Measurements from ENCODE around the gene SEMA7A.

Gene SEMA7A

DNA sequence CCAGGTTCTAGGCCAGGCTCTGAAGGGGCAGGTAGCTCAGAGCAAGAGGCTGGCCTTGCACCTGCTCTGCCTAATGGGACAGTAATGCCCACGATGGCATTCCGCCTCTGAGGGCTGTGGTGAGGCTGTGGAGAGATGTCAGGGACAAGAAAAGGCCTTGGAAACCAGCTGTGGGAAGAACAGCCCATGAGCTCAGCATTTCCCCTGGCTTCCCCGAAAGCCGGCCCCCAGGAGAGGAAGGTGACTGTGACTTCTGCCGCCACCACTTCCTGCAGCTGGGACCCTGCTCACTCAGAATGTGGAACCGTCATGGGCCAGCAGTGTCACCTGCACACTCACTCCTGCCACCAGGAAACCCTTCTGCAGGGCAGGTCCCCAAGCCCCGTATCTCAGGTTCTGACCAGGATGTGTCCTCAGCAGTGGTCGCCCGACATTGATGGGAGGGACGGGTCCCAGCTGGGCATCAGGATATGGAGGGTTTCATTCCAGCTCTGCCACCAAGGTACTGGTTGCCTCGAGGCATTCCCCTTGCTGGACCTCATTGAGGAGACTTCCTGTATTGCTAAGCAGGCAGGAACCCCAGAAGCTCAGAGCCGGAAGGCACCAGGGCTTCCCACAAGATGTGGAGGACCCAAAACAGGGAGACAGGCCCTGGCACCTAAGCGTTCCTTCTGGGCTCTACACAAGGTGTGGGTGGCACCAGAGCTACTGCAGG lies 30.7 kb downstream of the SEMA7A start:
- no peaks in the 10 kb centered on the region for H3K36me3 ChIP-seq (ENCODE audit: insufficient read depth, low read length)
- DNase-seq (ENCODE audit: low read depth, low spot score), result no peak
- no peak overlapping the region for H3K27ac ChIP-seq
- no peaks in the 10 kb centered on the region for H3K9me3 ChIP-seq (ENCODE audit: low read depth, low read length)
- TF ChIP-seq EZH2 (IDR thresholded peaks at IDR 0.05), result no peak
- no peak for TF ChIP-seq FOXP2 (optimal IDR thresholded peaks at IDR 0.05; ENCODE audit: control extremely low read depth, extremely low read length, insufficient read depth)
- TF ChIP-seq POLR2AphosphoS5 (IDR thresholded peaks at IDR 0.05; ENCODE audit: borderline replicate concordance, low read depth, low read length), result no peak
- H3K9ac ChIP-seq (ENCODE audit: insufficient read length), result no peak overlapping the region
- no peak overlapping the region for H3K4me3 ChIP-seq

DNA sequence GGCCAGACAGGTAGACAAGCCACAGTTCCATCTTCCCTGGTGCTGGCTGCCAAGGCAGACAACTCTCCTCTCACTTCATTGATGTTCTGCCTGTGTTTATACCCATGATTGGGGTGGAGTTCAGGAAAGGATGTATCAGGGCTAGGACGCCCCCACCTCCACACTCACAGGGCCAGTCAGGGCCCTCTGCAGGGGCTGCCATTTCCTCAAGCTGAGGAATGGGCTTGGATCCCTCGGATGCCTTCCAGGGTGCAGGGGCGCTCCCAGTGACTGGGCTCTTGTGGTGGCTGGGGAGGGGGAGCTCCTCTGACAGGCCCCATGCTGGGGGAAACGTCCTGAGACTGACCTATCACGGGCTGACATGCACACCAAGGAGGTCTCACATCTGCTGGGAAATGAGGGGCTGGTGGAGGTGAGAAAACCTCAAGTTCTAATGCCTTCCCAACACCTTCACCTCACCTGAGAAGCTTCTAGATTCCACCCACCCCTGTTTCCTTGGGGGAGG lies 31.4 kb downstream of the SEMA7A start:
- no peak overlapping the region for H3K9ac ChIP-seq (ENCODE audit: insufficient read length)

DNA sequence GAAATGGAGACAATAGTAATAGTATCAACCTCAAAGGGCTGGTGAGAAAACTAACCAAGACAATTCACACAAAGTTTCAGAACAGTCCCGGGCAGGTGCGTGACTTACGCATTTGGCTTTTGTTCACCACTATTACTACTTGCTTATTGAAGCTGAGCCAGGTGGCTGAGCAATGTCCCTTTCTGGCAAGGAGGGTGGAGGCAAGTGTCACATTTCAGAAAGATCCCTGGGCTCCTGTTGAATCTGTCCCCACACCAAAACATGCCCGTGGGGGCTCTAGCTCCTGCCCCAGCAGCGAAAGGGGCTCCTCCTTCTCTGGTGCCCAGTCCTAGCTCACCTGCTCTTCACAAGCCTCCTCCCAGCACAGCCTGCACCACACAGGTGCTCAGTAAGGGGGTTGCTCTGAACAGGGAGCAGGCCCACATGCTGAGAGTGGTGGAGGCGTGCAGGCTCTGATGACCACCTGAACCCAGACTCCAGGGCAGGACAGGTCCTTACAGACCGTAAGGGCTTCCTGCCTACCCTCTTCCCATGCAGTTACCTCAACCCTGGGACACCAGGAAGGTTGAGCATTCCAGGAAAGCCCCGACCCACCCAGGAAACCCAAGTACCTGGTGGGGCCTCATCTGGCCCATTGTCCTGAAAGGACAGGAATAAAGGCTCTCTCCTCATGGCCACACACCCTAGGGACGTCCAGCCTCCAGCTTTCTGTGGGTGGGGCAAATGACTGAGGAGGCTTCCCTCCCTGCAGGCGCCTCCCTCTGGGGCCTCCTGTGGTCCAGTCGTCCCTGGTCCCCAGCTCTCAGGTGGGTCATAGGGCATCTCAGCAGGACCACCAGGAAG lies 32.6 kb downstream of the SEMA7A start:
- TF ChIP-seq EZH2 (IDR thresholded peaks at IDR 0.05) (no peak), FOXP2 (optimal IDR thresholded peaks at IDR 0.05; ENCODE audit: control extremely low read depth, extremely low read length, insufficient read depth) (no peak), POLR2AphosphoS5 (IDR thresholded peaks at IDR 0.05; ENCODE audit: borderline replicate concordance, low read depth, low read length) (no peak)
- H3K27ac ChIP-seq, result no peak overlapping the region
- H3K9ac ChIP-seq (ENCODE audit: insufficient read length), result no peak overlapping the region

More for the DNA sequence above, 31.4 kb downstream of the SEMA7A start:
- Histone ChIP-seq H3K27ac (no peak overlapping the region), H3K4me3 (no peak overlapping the region), H3K36me3 (ENCODE audit: insufficient read depth, low read length) (no peaks in the 10 kb centered on the region), H3K9me3 (ENCODE audit: low read depth, low read length) (no peaks in the 10 kb centered on the region)
- TF ChIP-seq POLR2AphosphoS5 (IDR thresholded peaks at IDR 0.05; ENCODE audit: borderline replicate concordance, low read depth, low read length) (no peak), FOXP2 (optimal IDR thresholded peaks at IDR 0.05; ENCODE audit: control extremely low read depth, extremely low read length, insufficient read depth) (no peak), EZH2 (IDR thresholded peaks at IDR 0.05) (no peak)
- DNase-seq (ENCODE audit: low read depth, low spot score), result no peak

DNA sequence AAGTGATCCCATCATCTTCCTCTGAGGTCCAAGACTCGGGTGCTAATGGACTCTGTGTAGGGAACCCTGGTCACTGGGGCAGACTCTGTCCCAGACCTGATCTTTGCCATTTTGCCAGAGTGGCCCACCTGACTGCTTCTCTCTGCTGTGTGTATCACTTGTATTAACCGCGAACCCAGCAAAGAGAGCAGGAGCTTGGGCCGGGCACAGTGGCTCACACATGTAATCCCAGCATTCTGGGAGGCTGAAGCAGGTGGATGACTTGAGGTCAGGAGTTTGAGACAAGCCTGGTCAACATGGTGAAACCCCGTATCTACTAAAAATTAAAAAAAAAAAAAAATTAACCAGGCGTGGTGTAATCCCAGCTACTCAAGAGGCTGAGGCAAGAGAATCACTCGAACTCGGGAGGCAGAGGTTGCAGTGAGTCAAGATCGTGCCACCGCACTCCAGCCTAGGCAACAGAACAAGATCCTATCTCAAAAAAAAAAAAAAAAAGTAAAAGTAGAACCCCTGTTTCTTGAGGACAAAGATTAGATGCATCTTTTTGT lies 33.4 kb downstream of the SEMA7A start:
- H3K4me3 ChIP-seq, result no peak overlapping the region

More for the DNA sequence above, 32.6 kb downstream of the SEMA7A start:
- DNase-seq (ENCODE audit: low read depth, low spot score), result no peak
- no peak overlapping the region for H3K4me3 ChIP-seq
- H3K9me3 ChIP-seq (ENCODE audit: low read depth, low read length), result no peaks in the 10 kb centered on the region
- H3K36me3 ChIP-seq (ENCODE audit: insufficient read depth, low read length), result no peaks in the 10 kb centered on the region

DNA sequence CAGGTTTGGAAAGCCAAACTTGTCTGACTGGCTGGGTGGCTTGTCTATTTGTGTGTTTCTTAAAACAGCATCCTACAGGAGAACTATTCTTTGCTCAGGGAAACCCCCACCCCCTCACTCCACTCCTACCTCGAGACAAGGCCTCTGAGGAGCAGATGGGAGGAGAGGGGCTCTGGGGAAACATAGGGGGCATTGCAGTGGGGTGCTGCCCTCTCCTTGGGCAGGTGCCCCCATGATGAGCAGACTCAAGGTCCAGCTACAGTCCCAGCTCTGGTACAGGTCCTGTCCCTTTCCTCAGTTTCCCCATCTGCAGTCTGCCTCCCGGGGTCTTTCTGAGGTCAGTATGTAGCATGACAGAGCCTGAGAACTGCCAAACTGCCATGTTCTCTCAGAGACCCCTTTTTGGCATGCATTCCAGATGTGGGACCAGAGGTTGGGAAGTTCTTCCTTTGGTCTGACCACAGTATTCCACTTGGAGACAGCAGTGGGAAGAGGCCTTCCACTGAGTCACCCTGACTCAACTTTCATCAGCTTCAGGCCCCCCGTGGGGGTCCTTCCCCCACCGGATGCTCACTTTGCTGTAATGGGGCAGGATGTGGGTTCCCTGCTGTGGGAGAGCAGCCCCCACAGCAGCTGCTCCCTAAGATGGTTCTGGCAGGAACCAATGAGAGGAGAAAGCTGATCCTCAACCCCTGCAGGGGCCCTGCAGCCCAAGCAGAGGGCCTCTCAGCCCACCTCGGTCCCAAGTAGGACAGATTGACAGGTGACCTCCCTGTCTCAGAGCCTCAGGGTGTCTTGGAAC lies 34.0 kb downstream of the SEMA7A start:
- DNase-seq (ENCODE audit: low read depth, low spot score), result no peak
- TF ChIP-seq FOXP2 (optimal IDR thresholded peaks at IDR 0.05; ENCODE audit: control extremely low read depth, extremely low read length, insufficient read depth), result no peak
- TF ChIP-seq POLR2AphosphoS5 (IDR thresholded peaks at IDR 0.05; ENCODE audit: borderline replicate concordance, low read depth, low read length), result no peak
- no peak for TF ChIP-seq EZH2 (IDR thresholded peaks at IDR 0.05)
- no peak overlapping the region for H3K9ac ChIP-seq (ENCODE audit: insufficient read length)
- no peak overlapping the region for H3K27ac ChIP-seq
- H3K36me3 ChIP-seq (ENCODE audit: insufficient read depth, low read length), result no peaks in the 10 kb centered on the region
- H3K9me3 ChIP-seq (ENCODE audit: low read depth, low read length), result no peaks in the 10 kb centered on the region
- no peak overlapping the region for H3K4me3 ChIP-seq

More for the DNA sequence above, 33.4 kb downstream of the SEMA7A start:
- no peak for DNase-seq (ENCODE audit: low read depth, low spot score)
- no peak for TF ChIP-seq POLR2AphosphoS5 (IDR thresholded peaks at IDR 0.05; ENCODE audit: borderline replicate concordance, low read depth, low read length)
- TF ChIP-seq FOXP2 (optimal IDR thresholded peaks at IDR 0.05; ENCODE audit: control extremely low read depth, extremely low read length, insufficient read depth), result no peak
- no peak for TF ChIP-seq EZH2 (IDR thresholded peaks at IDR 0.05)
- Histone ChIP-seq H3K36me3 (ENCODE audit: insufficient read depth, low read length) (no peaks in the 10 kb centered on the region), H3K9me3 (ENCODE audit: low read depth, low read length) (no peaks in the 10 kb centered on the region), H3K27ac (no peak overlapping the region), H3K9ac (ENCODE audit: insufficient read length) (no peak overlapping the region)

DNA sequence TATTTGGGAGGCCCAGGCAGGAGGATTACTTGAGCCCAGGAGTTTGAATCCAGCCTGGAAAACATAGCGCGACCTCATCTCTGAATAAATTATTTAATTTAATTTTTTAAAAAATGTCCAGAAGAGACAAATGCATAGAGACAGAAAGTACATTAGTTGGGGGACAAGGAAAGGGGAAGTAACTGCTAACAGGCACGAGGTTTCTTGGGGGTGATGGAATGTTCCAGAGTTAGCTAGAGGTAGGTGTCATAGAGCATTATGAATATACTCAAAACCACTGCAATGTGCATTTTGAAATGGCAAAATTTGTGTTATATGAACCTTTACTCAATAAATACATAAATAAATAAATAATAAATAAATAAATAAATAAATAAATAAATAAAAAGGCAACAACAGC lies 34.7 kb downstream of the SEMA7A start:
- Histone ChIP-seq H3K9ac (ENCODE audit: insufficient read length) (no peak overlapping the region), H3K27ac (no peak overlapping the region), H3K9me3 (ENCODE audit: low read depth, low read length) (no peaks in the 10 kb centered on the region), H3K4me3 (no peak overlapping the region), H3K36me3 (ENCODE audit: insufficient read depth, low read length) (no peaks in the 10 kb centered on the region)
- TF ChIP-seq EZH2 (IDR thresholded peaks at IDR 0.05) (no peak), POLR2AphosphoS5 (IDR thresholded peaks at IDR 0.05; ENCODE audit: borderline replicate concordance, low read depth, low read length) (no peak), FOXP2 (optimal IDR thresholded peaks at IDR 0.05; ENCODE audit: control extremely low read depth, extremely low read length, insufficient read depth) (no peak)
- no peak for DNase-seq (ENCODE audit: low read depth, low spot score)

DNA sequence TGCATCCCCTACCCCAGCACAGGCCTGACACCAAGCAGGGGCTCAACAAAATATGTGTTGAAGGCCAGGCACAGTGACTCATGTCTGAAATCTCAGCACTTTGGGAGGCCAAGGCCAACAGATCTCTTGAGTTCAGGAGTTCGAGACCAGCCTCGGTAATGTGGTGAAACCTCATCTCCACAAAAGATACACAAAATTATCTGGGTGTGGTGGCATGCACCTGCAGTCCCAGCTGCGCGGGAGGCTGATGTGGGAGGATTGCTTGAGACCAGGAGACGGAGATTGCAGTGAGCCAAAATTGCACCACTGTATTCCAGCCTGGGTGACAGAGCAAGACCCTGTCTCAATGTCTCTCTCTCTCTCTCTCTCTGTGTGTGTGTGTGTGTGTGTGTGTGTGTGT lies 35.6 kb downstream of the SEMA7A start:
- DNase-seq (ENCODE audit: low read depth, low spot score), result no peak
- H3K9ac ChIP-seq (ENCODE audit: insufficient read length), result no peak overlapping the region
- no peak overlapping the region for H3K27ac ChIP-seq
- no peaks in the 10 kb centered on the region for H3K9me3 ChIP-seq (ENCODE audit: low read depth, low read length)
- no peak for TF ChIP-seq EZH2 (IDR thresholded peaks at IDR 0.05)
- TF ChIP-seq FOXP2 (optimal IDR thresholded peaks at IDR 0.05; ENCODE audit: control extremely low read depth, extremely low read length, insufficient read depth), result no peak
- no peak for TF ChIP-seq POLR2AphosphoS5 (IDR thresholded peaks at IDR 0.05; ENCODE audit: borderline replicate concordance, low read depth, low read length)
- no peak overlapping the region for H3K4me3 ChIP-seq
- H3K36me3 ChIP-seq (ENCODE audit: insufficient read depth, low read length), result no peaks in the 10 kb centered on the region
